ENCODE results near the gene ADAMTSL3. TPM values are rescaled to one million over a fixed set of nuclear protein-coding genes. Genes with fewer than 3 reads are reported as not detected.

The ADAMTSL3 gene
- total and polyA plus RNA-seq, 2 of the 8 experiments (the other 6 are each of a cell fraction or from before 2014, with no cell fraction given): 0.35 to 1.4 TPM

- H3K79me1 ChIP-seq (ENCODE audit: low read depth, low read length): no peaks in the 10 kb centered on the region
- CTCF ChIA-PET (ENCODE audit: partially characterized antibody): interaction anchor here (1.2 kb wide), 1 partner anchor 9 kb away, joined by 3 read pairs; no protein-coding TSS in a partner anchor
- H3K23me2 ChIP-seq (ENCODE audit: low read depth, low read length): no peaks in the 10 kb centered on the region
- no peaks in the 10 kb centered on the region for H3K36me3 ChIP-seq (ENCODE audit: control insufficient read depth in 2 of 4, insufficient read depth in 4 of 4, low read length in 3 of 4)
- no peak overlapping the region for H2BK5ac ChIP-seq (ENCODE audit: low read depth, low read length)
- no peak overlapping the region for H3K9ac ChIP-seq (replicated peaks in 1 of 4; ENCODE audit: extremely low read depth in 1 of 4, low read depth in 3 of 4, low read length in 3 of 4)
- no peak overlapping the region for H3K4me3 ChIP-seq (ENCODE audit: extremely low read depth in 1 of 4, insufficient read depth in 2 of 4, low read depth in 3 of 4, low read length in 4 of 4)
- no peak overlapping the region for H4K8ac ChIP-seq (ENCODE audit: extremely low read depth, insufficient read depth, low read length)
- no peak overlapping the region for H3K4me2 ChIP-seq (ENCODE audit: insufficient read depth in 1 of 2, low read depth in 2 of 2, low read length in 2 of 2)
- no peaks in the 10 kb centered on the region for H3K4me1 ChIP-seq (replicated peaks in 1 of 4; ENCODE audit: control insufficient read depth in 3 of 4, insufficient read depth in 4 of 4, low read length in 3 of 4)
- no peak overlapping the region for H3K14ac ChIP-seq (ENCODE audit: insufficient read length)
- H3K23ac ChIP-seq (ENCODE audit: insufficient read length): no peak overlapping the region
- H3K9me3 ChIP-seq (ENCODE audit: insufficient read depth in 2 of 2, low read depth in 1 of 2, low read length in 1 of 2): no peaks in the 10 kb centered on the region
- H2BK20ac ChIP-seq (ENCODE audit: low read length): no peak overlapping the region
- no peaks in the 10 kb centered on the region for H3K79me2 ChIP-seq (ENCODE audit: control insufficient read depth in 1 of 2, insufficient read depth in 2 of 2, low read length in 2 of 2)
- POLR2A ChIA-PET (ENCODE audit: partially characterized antibody): interaction anchor here (0.8 kb wide), 1 partner anchor 20 kb away, joined by 3 read pairs; no protein-coding TSS in a partner anchor
- no peak overlapping the region for H4K91ac ChIP-seq (replicated peaks; ENCODE audit: insufficient read length, low read length)
- no peak overlapping the region for H2BK15ac ChIP-seq (ENCODE audit: low read length)
- no peak overlapping the region for H3K4ac ChIP-seq (replicated peaks; ENCODE audit: insufficient read length, low read depth, low read length)
- 88% methylated on average over 3 of the region's 3 CpGs; no CpG with 5 or more reads in 1 of the 2 experiments for WGBS, 2 experiments (ENCODE audit: extremely low coverage in 1 of 2, insufficient coverage in 1 of 2, insufficient read length in 1 of 2, insufficient replicate concordance in 2 of 2, low coverage in 1 of 2, low lambda C conversion rate in 2 of 2, missing lambda C conversion rate in 1 of 2)
- H2AK5ac ChIP-seq (ENCODE audit: low read depth, low read length): no peak overlapping the region
- H4K20me1 ChIP-seq (replicated peaks in 1 of 2; ENCODE audit: control insufficient read depth in 1 of 2, insufficient read depth in 2 of 2, low read length in 2 of 2): no peaks in the 10 kb centered on the region
- H4K5ac ChIP-seq (ENCODE audit: insufficient read length, low read depth, low read length): no peak overlapping the region
- H3K27me3 ChIP-seq (replicated peaks in 1 of 4; ENCODE audit: control insufficient read depth in 3 of 4, extremely low read depth in 1 of 4, insufficient read depth in 3 of 4, low read length in 3 of 4): no peaks in the 10 kb centered on the region
- TF ChIP-seq SIX5 (IDR thresholded peaks at IDR 0.05; ENCODE audit: low read depth, low read length): no peak
- no peak for TF ChIP-seq HDAC6 (IDR thresholded peaks at IDR 0.05; ENCODE audit: low read depth, low read length)
- no peak for TF ChIP-seq ATF3 (IDR thresholded peaks at IDR 0.05; ENCODE audit: insufficient read depth, low read depth, low read length)
- TF ChIP-seq SP1 (IDR thresholded peaks at IDR 0.05; ENCODE audit: low read depth, low read length): no peak
- no peak for TF ChIP-seq ASH2L (IDR thresholded peaks at IDR 0.05; ENCODE audit: low read length)
- no peak for TF ChIP-seq KDM5A (IDR thresholded peaks at IDR 0.05; ENCODE audit: low read length)
- TF ChIP-seq TBP (IDR thresholded peaks at IDR 0.05; ENCODE audit: low read depth, low read length): no peak
- no peak for TF ChIP-seq POLR2AphosphoS5 (IDR thresholded peaks at IDR 0.05; ENCODE audit: low read depth, low read length)
- no peak for TF ChIP-seq SP4 (IDR thresholded peaks at IDR 0.05; ENCODE audit: low read length)
- no peak for TF ChIP-seq RFX5 (IDR thresholded peaks at IDR 0.05; ENCODE audit: borderline replicate concordance, low read depth, low read length)
- no peak for TF ChIP-seq E2F6 (IDR thresholded peaks at IDR 0.05)
- TF ChIP-seq RXRA (IDR thresholded peaks at IDR 0.05; ENCODE audit: insufficient read depth, low read depth, low read length): no peak
- TF ChIP-seq CBX5 (IDR thresholded peaks at IDR 0.05; ENCODE audit: low read depth, low read length): no peak
- TF ChIP-seq RAD21 (IDR thresholded peaks at IDR 0.05 in 1 of 2, conservative IDR thresholded peaks at IDR 0.05 in 1 of 2; ENCODE audit: low read depth in 2 of 2, low read length in 2 of 2): no peak
- H3K56ac ChIP-seq (replicated peaks; ENCODE audit: insufficient read length, low read depth, low read length): no peak overlapping the region
- H3K27ac ChIP-seq (ENCODE audit: low read depth, low read length): no peak overlapping the region
- DNase-seq (ENCODE audit: low read depth in 1 of 2, low spot score in 2 of 2) (no peak), FAIRE-seq (no peak)
- H3K18ac ChIP-seq (ENCODE audit: extremely low read depth, low read length): no peak overlapping the region
- H2AFZ ChIP-seq (ENCODE audit: low read length): no peak overlapping the region
- no peak overlapping the region for H2BK12ac ChIP-seq (ENCODE audit: low read depth, low read length)
- no peak overlapping the region for H2BK120ac ChIP-seq (replicated peaks; ENCODE audit: low read depth, low read length)
These were observed 227.2 kb downstream of the ADAMTSL3 start for GRCh38 chr15:83881156-83881555.
